Uterus (tissue), 4 donors: Measurements from ENCODE around the gene ADCY9. TPM values are rescaled to one million over a fixed set of nuclear protein-coding genes. Genes with fewer than 3 reads are reported as not detected.

Experiments
- DNase-seq, 2 donors: peaks; one replicate each; pipeline ENCODE4 v3.0.0-alpha.2; 2019 to 2020
- H3K27ac ChIP-seq, 2 donors: fragments of 200-600 bp; sonication (generic); 1 replicate in 1 of 2; 2 replicates in 1 of 2; pipeline ENCODE4 v1.5.1; 2016 to 2018
- H3K27me3 ChIP-seq, 2 donors: fragments of 200-600 bp; sonication (generic); one replicate each; pipeline ENCODE4 v1.5.1; 2018 to 2019; ENCODE audit warnings: control low read depth in 1 of 2
- H3K36me3 ChIP-seq, 2 donors: fragments of 200-600 bp; sonication (generic); one replicate each; pipeline ENCODE4 v1.5.1; 2019; ENCODE audit warnings: control low read depth in 1 of 2
- H3K4me1 ChIP-seq, 2 donors: fragments of 200-600 bp; sonication (generic); one replicate each; pipeline ENCODE4 v1.5.1; 2018 to 2019; ENCODE audit warnings: control low read depth in 1 of 2
- H3K4me3 ChIP-seq, 2 donors: fragments of 200-600 bp; sonication (generic); 1 replicate in 1 of 2; 2 replicates in 1 of 2; pipeline ENCODE4 v1.5.1; 2018 to 2019; ENCODE audit warnings: mild to moderate bottlenecking in 1 of 2
- H3K9me3 ChIP-seq, 2 donors: fragments of 200-600 bp; sonication (generic); one replicate each; pipeline ENCODE4 v1.5.1; 2019; ENCODE audit warnings: control low read depth in 1 of 2
- CTCF ChIP-seq, 4 experiments: fragments of 200-600 bp in 2 of 4; fragments of 450-650 bp in 2 of 4; sonication (generic) in 2 of 4; IDR thresholded peaks; one replicate each; pipeline ENCODE4 v1.5.1; 2016 to 2019; ENCODE audit warnings: antibody characterized with exemption in 4 of 4, mild to moderate bottlenecking in 2 of 4, moderate library complexity in 1 of 4
- POLR2A ChIP-seq, 2 donors: fragments of 450-650 bp; IDR thresholded peaks; one replicate each; pipeline ENCODE4 v1.6.1; 2016; ENCODE audit warnings: antibody characterized with exemption in 2 of 2, mild to moderate bottlenecking in 1 of 2, moderate library complexity in 1 of 2
- intact Hi-C: fragments of 100-400 bp; cut with DNase I; formaldehyde crosslinking; loops from one replicate; pipeline ENCODE4 v1.15.1; 2023; ENCODE audit warnings: low total_unique reads
- total RNA-seq, 4 donors: library from RNA; depleted of rRNA in 3 of 4; stranded (reverse); fragments of >200 nt in 3 of 4; gene quantifications; one replicate each; pipeline versions ENCODE4 v1.1.0 to v1.2.4, GENCODE V29; 2014 to 2023
- donor health status: DM: yes; HTN: yes; CAD: no.

Gene ADCY9
- total RNA-seq, 4 donors from 2014 or later = 2.8 to 34.7 (median 20.2) TPM

- no peak for DNase-seq
- TF ChIP-seq POLR2A (IDR thresholded peaks at IDR 0.05) = no peak
- no peak for TF ChIP-seq CTCF (IDR thresholded peaks at IDR 0.05)
- no peaks in the 10 kb centered on the region for H3K4me1 ChIP-seq
- H3K4me3 ChIP-seq = no peak overlapping the region
- H3K9me3 ChIP-seq = no peaks in the 10 kb centered on the region
- H3K36me3 ChIP-seq = no peaks in the 10 kb centered on the region
- intact Hi-C loops = no loop called here
- no peaks in the 10 kb centered on the region for H3K27me3 ChIP-seq
- H3K27ac ChIP-seq = no peak overlapping the region
Observed at GRCh38 chr16:3971261-3971660, 145.0 kb downstream of the ADCY9 start.

- H3K27ac ChIP-seq = no peak overlapping the region
Observed at GRCh38 chr16:3968551-3968950, 147.7 kb downstream of the ADCY9 start.

GRCh38 chr16:3966681-3967080 is 149.6 kb downstream of the ADCY9 start:
- TF ChIP-seq POLR2A (IDR thresholded peaks at IDR 0.05) (no peak), CTCF (IDR thresholded peaks at IDR 0.05) (no peak)
- no peaks in the 10 kb centered on the region for H3K4me1 ChIP-seq
- no peaks in the 10 kb centered on the region for H3K36me3 ChIP-seq
- no peaks in the 10 kb centered on the region for H3K27me3 ChIP-seq
- no peaks in the 10 kb centered on the region for H3K9me3 ChIP-seq
- intact Hi-C loops = no loop called here
- H3K27ac ChIP-seq = no peak overlapping the region
- no peak for DNase-seq
- H3K4me3 ChIP-seq = no peak overlapping the region

More at GRCh38 chr16:3968551-3968950, 147.7 kb downstream of the ADCY9 start:
- no peak for DNase-seq
- intact Hi-C loops = no loop called here
- Histone ChIP-seq H3K36me3 (no peaks in the 10 kb centered on the region), H3K27me3 (no peaks in the 10 kb centered on the region), H3K4me1 (no peaks in the 10 kb centered on the region), H3K4me3 (no peak overlapping the region), H3K9me3 (no peaks in the 10 kb centered on the region)
- TF ChIP-seq POLR2A (IDR thresholded peaks at IDR 0.05) (no peak), CTCF (IDR thresholded peaks at IDR 0.05) (no peak)

GRCh38 chr16:3965781-3966582 is 150.3 kb downstream of the ADCY9 start:
- H3K36me3 ChIP-seq = no peaks in the 10 kb centered on the region
- H3K4me3 ChIP-seq = no peak overlapping the region
- intact Hi-C loops = no loop called here
- no peaks in the 10 kb centered on the region for H3K27me3 ChIP-seq
- H3K27ac ChIP-seq = peak overlapping the region in 1 of 2 donors; percentile 31
- no peaks in the 10 kb centered on the region for H3K9me3 ChIP-seq
- no peaks in the 10 kb centered on the region for H3K4me1 ChIP-seq
- TF ChIP-seq POLR2A (IDR thresholded peaks at IDR 0.05) (no peak), CTCF (IDR thresholded peaks at IDR 0.05) (no peak)
- no peak for DNase-seq

- no peak for DNase-seq
- no peak overlapping the region for H3K4me3 ChIP-seq
- no peaks in the 10 kb centered on the region for H3K9me3 ChIP-seq
- H3K4me1 ChIP-seq = no peaks in the 10 kb centered on the region
- H3K27ac ChIP-seq = peak overlapping the region in 1 of 2 donors; percentile 44
- H3K36me3 ChIP-seq = no peaks in the 10 kb centered on the region
- TF ChIP-seq CTCF (IDR thresholded peaks at IDR 0.05) (no peak), POLR2A (IDR thresholded peaks at IDR 0.05) (no peak)
- H3K27me3 ChIP-seq = no peaks in the 10 kb centered on the region
- intact Hi-C loops = no loop called here
Observed at GRCh38 chr16:3965306-3965705, 150.9 kb downstream of the ADCY9 start.
